ENCODE results near the gene CWF19L2. TPM values are rescaled to one million over a fixed set of nuclear protein-coding genes. Genes with fewer than 3 reads are reported as not detected.

CWF19L2 gene
- total RNA-seq, 1 donor from 2014 or later = 10.3 TPM

DNA sequence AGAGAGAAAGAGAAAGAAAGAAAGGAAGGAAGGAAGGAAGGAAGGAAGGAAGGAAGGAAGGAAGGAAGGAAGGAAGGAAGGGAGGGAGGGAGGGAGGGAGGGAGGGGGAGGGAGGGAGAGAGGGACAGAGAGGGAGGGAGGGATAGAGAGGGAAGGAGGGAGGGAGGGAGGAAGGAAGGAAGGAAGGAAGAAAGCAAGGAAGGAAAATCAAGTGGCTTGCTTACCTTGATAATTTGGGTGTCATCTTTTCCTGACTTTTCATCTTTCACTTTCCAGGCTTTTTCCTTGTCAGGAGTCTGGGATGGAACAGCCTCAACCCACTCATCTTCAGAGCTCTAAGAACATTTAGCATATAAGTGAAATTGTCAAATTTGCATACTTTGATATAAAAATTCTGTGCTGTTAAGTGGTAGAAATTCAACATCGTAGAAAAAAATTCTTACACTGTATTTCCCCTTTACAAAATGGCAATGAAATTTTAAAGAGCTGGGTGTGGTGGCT is 14.9 kb downstream of the CWF19L2 start:
- Mint-ChIP-seq H3K27me3 (ENCODE audit: unreplicated experiment) (no peaks in the 10 kb centered on the region), H3K9me3 (ENCODE audit: unreplicated experiment) (no peaks in the 10 kb centered on the region), H3K4me1 (ENCODE audit: unreplicated experiment) (no peaks in the 10 kb centered on the region)

DNA sequence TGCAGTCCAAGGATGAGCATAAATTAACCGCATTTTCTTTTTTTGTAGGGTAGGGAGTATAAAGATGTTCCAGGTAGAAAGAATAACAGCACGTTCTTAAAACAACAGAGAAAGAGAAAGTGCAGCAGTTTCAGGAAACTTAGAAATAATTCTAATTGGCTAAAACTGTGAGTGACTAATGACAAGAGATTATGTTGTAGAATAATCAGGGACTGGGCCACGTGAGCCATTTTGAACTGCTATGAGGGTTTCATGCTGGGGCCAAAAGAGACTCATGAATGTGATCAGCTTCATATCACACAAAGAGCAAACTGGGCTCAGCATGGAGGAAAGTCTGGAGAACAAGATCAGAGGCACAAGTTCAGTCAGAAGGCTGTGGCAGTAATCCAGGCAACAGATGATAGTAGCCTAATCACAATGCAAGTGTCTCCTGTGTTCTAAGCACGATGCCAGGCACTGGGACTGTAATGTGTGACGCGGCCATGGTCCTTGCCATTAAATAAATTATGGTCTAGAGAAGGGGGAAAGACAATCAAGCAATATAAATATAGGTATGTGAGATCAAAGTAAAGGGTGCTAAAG is 17.9 kb downstream of the CWF19L2 start:
- Mint-ChIP-seq H3K4me3 (ENCODE audit: unreplicated experiment) (no peak overlapping the region), H3K9me3 (ENCODE audit: unreplicated experiment) (no peaks in the 10 kb centered on the region), H3K4me1 (ENCODE audit: unreplicated experiment) (no peaks in the 10 kb centered on the region), H3K36me3 (ENCODE audit: unreplicated experiment) (peaks cover 23% of the 10 kb centered on the region), H3K27me3 (ENCODE audit: unreplicated experiment) (no peaks in the 10 kb centered on the region), H3K27ac (ENCODE audit: unreplicated experiment) (no peak overlapping the region)
- no peak for DNase-seq (ENCODE audit: extremely low spot score, unreplicated experiment)
- no peak for TF ChIP-seq CTCF (IDR thresholded peaks at IDR 0.05)

More for the DNA sequence above, 14.9 kb downstream of the CWF19L2 start:
- DNase-seq (ENCODE audit: extremely low spot score, unreplicated experiment) = no peak
- Mint-ChIP-seq H3K27ac (ENCODE audit: unreplicated experiment) (no peak overlapping the region), H3K4me3 (ENCODE audit: unreplicated experiment) (no peak overlapping the region), H3K36me3 (ENCODE audit: unreplicated experiment) (peaks cover 33% of the 10 kb centered on the region)
- no peak for TF ChIP-seq CTCF (IDR thresholded peaks at IDR 0.05)

GRCh38 chr11:107438148-107438547 is 19.5 kb downstream of the CWF19L2 start:
- H3K27me3 Mint-ChIP-seq (ENCODE audit: unreplicated experiment) = no peaks in the 10 kb centered on the region
- H3K4me1 Mint-ChIP-seq (ENCODE audit: unreplicated experiment) = no peaks in the 10 kb centered on the region
- DNase-seq (ENCODE audit: extremely low spot score, unreplicated experiment) = no peak
- H3K27ac Mint-ChIP-seq (ENCODE audit: unreplicated experiment) = no peak overlapping the region
- peaks cover 14% of the 10 kb centered on the region for H3K36me3 Mint-ChIP-seq (ENCODE audit: unreplicated experiment)
- no peak overlapping the region for H3K4me3 Mint-ChIP-seq (ENCODE audit: unreplicated experiment)
- no peaks in the 10 kb centered on the region for H3K9me3 Mint-ChIP-seq (ENCODE audit: unreplicated experiment)
- no peak for TF ChIP-seq CTCF (IDR thresholded peaks at IDR 0.05)

- H3K4me1 Mint-ChIP-seq (ENCODE audit: unreplicated experiment) = no peaks in the 10 kb centered on the region
- peaks cover 17% of the 10 kb centered on the region for H3K36me3 Mint-ChIP-seq (ENCODE audit: unreplicated experiment)
- no peak overlapping the region for H3K27ac Mint-ChIP-seq (ENCODE audit: unreplicated experiment)
- no peaks in the 10 kb centered on the region for H3K27me3 Mint-ChIP-seq (ENCODE audit: unreplicated experiment)
- H3K4me3 Mint-ChIP-seq (ENCODE audit: unreplicated experiment) = no peak overlapping the region
- DNase-seq (ENCODE audit: extremely low spot score, unreplicated experiment) = no peak
- no peaks in the 10 kb centered on the region for H3K9me3 Mint-ChIP-seq (ENCODE audit: unreplicated experiment)
- no peak for TF ChIP-seq CTCF (IDR thresholded peaks at IDR 0.05)
Observed at GRCh38 chr11:107430525-107430924, 27.1 kb downstream of the CWF19L2 start.

DNA sequence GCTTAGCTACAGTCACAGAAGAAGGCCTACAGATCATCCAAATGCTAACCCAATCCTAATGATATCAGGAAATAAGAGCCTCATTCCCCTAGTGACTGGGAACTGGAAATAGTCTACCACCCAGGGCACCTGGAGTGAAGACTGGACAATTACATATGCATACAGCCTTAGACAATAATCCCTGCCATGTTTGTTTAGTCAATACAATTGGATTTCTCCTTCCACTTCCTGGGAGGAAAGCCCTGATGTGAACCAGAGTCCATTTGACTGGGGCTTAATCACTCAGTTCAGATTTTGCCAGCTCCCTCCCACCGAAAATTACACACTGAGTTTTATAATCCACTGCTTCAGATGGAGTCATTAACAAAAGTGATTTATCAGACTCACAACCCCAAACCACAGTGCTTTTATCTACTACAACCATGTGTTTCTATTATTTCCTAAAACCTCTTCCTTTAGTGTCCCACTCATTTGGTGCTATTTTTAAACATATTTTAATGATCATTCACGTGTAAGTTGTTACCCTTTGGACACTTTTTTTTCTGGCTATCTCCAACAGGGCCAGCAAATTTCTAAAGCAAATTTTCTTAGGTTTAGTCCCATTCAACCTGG is 29.9 kb downstream of the CWF19L2 start:
- no peak for DNase-seq (ENCODE audit: extremely low spot score, unreplicated experiment)
- Mint-ChIP-seq H3K36me3 (ENCODE audit: unreplicated experiment) (peaks cover 18% of the 10 kb centered on the region), H3K9me3 (ENCODE audit: unreplicated experiment) (no peaks in the 10 kb centered on the region), H3K27ac (ENCODE audit: unreplicated experiment) (no peak overlapping the region), H3K27me3 (ENCODE audit: unreplicated experiment) (no peaks in the 10 kb centered on the region), H3K4me3 (ENCODE audit: unreplicated experiment) (no peak overlapping the region), H3K4me1 (ENCODE audit: unreplicated experiment) (no peaks in the 10 kb centered on the region)
- TF ChIP-seq CTCF (IDR thresholded peaks at IDR 0.05) = no peak
